ENCODE data around the gene ARSJ. TPM values are rescaled to one million over a fixed set of nuclear protein-coding genes. Genes with fewer than 3 reads are reported as not detected.

The ARSJ gene
- total and polyA plus RNA-seq, 2 of the 8 experiments (the other 6 are each of a cell fraction or from before 2014, with no cell fraction given), result 1.4 to 6.3 TPM

- TF ChIP-seq MAX (IDR thresholded peaks at IDR 0.05) (no peak), NANOG (IDR thresholded peaks at IDR 0.05; ENCODE audit: insufficient read depth, low read depth, low read length, poor library complexity, severe bottlenecking) (no peak)
Measured at GRCh38 chr4:113872426-113873260, 106.8 kb downstream of the ARSJ start (continued).

Measured in H1 (cell line).